ENCODE data around the gene GH1.
"Not testable (repeated sequence)": the region's sequence is repeated elsewhere in the genome, so short reads cannot be mapped to it uniquely, and the experiment has no call there.

GH1 gene

DNA sequence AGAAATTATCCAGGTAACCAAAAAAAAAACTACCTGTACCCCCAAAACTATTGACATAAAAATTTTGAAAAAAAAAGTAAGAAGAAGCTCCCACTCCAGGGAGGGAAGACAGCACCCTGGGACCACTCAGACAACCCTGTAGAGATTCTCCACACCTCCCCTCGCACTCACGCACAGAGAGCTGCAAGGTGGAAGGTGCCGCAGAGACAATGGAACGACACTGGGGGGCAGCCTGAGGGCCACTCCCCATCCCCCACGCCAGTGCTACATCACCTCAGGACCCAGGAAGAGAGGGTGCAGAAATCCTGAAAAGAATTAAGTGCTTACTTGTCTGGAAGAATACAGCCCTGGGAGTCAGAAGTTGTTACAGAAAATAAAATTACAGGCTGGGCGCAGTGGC is 18.7 kb upstream of the GH1 start:
- H3K27ac Mint-ChIP-seq, result no peak overlapping the region
- peaks cover 3% of the 10 kb centered on the region for H3K4me1 Mint-ChIP-seq (ENCODE audit: low read depth)
- H3K27me3 Mint-ChIP-seq, result no peaks in the 10 kb centered on the region

DNA sequence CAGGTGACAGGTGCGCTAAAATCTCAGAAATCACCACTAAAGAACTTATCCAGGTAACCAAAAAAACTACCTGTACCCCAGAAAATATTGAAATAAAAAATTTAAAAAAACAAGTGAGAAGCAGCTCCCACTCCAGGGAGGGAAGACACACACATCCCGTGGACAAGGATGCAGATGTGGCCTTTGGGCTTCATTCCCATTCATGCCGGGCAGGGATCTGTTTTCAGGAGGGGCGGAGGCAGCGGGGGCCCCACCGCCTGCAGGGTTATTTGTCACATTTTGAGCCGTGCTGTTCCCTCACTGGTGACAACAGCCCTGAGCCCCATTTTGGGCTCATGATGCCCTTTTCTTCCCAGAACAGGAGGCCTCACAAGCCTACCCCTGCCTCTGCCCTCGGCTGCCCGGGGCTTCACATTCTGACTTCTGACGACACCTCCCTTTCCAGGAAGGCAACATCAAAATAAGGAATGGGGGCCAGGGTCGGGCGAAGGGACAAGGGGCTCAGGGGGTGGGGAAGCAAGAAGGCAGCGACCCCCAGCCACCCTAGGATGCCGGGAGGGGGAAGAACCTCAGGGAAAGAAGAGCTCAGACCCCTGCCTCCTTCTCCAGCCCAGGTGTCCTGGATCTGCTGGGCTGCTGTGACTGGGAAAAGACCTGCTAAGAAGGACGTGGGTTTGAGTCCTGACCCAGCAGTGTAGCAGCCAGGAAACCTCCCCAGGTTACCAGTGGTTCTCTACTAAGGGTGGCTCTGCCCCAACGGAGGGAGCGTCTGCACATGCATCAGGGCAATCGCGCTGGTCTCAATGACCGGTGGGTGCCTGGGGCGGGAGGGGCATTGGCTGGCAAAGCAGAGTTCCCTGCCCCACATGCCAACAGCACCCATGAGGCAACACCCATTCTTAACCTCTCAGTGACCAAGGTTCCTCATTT is 15.8 kb upstream of the GH1 start:
- no peaks in the 10 kb centered on the region for H3K27me3 Mint-ChIP-seq
- no peaks in the 10 kb centered on the region for H3K9me3 Mint-ChIP-seq (ENCODE audit: low read depth)
- no peaks in the 10 kb centered on the region for H3K36me3 Mint-ChIP-seq
- H3K4me1 Mint-ChIP-seq (ENCODE audit: low read depth), result peaks cover 17% of the 10 kb centered on the region
- H3K4me3 Mint-ChIP-seq, result no peak overlapping the region
- H3K27ac Mint-ChIP-seq, result no peak overlapping the region

More for the DNA sequence above, 18.7 kb upstream of the GH1 start:
- no peak overlapping the region for H3K4me3 Mint-ChIP-seq
- no peaks in the 10 kb centered on the region for H3K9me3 Mint-ChIP-seq (ENCODE audit: low read depth)
- no peaks in the 10 kb centered on the region for H3K36me3 Mint-ChIP-seq

DNA sequence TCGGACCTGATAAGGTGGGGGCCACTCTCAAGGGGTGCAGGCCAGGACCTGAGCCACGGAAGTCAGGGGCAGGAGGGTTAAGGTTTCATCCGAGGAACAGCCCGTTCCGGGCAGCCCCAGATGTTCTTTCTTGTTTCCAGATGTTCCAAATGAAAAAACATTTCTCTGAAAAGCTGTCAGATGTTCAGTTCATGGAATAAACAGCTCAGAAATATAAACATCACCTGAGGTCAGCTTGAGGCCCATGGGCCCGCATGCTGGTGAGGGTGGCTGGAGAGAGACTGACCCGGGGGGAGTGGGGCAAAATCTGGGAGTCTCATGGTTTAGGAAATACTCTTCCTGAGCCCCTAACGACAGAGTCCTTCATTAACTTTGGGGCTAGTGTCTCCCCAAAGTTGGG is 15.0 kb upstream of the GH1 start:
- Mint-ChIP-seq H3K27ac (no peak overlapping the region), H3K36me3 (no peaks in the 10 kb centered on the region), H3K4me3 (no peak overlapping the region), H3K4me1 (ENCODE audit: low read depth) (peaks cover 17% of the 10 kb centered on the region), H3K9me3 (ENCODE audit: low read depth) (no peaks in the 10 kb centered on the region), H3K27me3 (no peaks in the 10 kb centered on the region)

DNA sequence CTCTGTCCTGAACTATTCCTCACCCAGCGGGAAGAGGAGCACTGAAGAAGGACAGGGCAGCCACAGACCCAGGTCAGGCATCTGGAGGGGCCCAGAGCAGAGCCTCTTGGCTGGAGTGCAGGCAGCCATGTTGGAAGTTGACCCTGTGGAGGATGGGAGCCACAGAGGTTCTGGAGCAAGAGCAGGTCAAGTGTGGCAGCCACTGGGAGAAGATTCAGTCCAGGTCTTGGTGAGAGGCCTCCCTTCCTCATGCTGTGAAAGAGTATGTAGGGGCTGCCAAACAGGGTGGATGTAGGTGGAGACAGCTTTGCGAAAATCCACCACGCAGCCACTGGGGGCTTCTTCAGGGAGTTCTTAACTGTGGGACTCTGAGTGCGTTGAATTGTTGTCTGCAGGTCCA is 14.1 kb upstream of the GH1 start:
- Mint-ChIP-seq H3K9me3 (ENCODE audit: low read depth) (no peaks in the 10 kb centered on the region), H3K4me3 (peak overlapping the region; percentile 94), H3K36me3 (no peaks in the 10 kb centered on the region), H3K4me1 (ENCODE audit: low read depth) (peaks cover 17% of the 10 kb centered on the region), H3K27ac (peak overlapping the region; percentile 46), H3K27me3 (no peaks in the 10 kb centered on the region)

DNA sequence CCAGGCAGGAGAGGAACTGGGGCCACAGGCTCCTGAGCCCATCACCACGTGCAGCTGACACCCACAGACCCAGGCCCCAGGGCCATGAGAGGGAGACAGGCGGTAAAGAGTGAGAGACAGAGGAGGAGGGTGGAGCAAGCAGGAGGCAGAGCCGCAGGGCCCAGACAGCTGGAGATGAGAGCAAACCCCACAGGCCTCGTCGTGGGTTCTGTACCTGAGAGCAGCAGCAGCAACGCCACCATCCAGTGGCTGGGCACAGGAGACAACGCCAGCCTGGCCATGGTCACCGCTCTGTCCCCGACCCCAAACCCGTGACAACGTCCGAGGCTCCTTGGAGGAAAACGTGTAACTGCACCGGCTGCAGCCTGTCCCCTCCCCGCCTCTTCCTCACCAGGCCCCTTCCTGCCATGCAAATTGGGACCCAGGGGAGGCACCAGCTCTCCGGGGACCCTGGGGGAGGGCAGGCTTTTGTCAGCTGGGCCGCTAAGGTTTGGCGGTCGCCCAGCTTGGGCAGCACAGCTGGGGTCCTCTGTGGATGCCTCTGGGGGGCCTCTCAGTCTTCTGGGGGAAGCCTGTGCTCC is 13.4 kb upstream of the GH1 start, which contains the start of gene CD79B:
CD79B (minus strand) TSS at position 351 of the 581 bp plus-strand sequence; CDS start at position 281, 70 bp downstream.
- H3K4me1 Mint-ChIP-seq (ENCODE audit: low read depth), result peaks cover 17% of the 10 kb centered on the region
- H3K27ac Mint-ChIP-seq, result peak within 1 kb of the TSS; percentile 92
- H3K9me3 Mint-ChIP-seq (ENCODE audit: low read depth), result no peaks in the 10 kb centered on the region
- no peaks in the 10 kb centered on the region for H3K27me3 Mint-ChIP-seq
- H3K36me3 Mint-ChIP-seq, result no peaks in the 10 kb centered on the region
- peak within 1 kb of the TSS; percentile 94 for H3K4me3 Mint-ChIP-seq

DNA sequence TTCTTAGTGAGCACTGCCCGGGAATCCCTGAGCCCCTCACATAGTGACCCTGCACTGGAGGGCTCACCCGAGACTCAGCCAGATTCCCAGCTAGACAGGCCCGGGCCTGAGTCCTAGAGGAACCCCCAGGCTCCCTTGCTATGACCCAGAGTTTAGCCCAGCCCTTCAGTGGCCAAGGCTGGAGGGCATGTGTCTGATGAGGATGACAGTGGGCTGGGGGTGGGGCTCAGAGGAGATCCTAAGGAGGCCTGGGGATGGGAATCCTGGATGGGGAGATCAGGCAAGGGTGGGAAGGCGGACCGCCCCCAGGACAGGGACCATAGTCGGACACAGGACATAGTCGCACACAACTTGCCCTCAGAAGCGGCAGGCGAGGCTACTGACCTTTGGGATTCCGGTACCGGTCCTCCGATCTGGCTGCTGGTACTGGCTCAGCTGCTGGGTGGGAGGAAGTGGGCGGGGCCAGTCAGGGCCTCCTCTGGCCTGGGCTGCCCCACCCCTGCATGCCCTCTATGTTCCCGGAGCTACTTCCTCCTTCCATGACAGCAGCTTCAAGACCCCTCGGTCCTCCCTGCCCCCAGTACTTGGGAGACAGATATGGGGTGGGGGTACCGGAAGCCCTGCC is 12.4 kb upstream of the GH1 start:
- peak overlapping the region; percentile 92 for H3K27ac Mint-ChIP-seq
- H3K4me1 Mint-ChIP-seq (ENCODE audit: low read depth), result peaks cover 17% of the 10 kb centered on the region

DNA sequence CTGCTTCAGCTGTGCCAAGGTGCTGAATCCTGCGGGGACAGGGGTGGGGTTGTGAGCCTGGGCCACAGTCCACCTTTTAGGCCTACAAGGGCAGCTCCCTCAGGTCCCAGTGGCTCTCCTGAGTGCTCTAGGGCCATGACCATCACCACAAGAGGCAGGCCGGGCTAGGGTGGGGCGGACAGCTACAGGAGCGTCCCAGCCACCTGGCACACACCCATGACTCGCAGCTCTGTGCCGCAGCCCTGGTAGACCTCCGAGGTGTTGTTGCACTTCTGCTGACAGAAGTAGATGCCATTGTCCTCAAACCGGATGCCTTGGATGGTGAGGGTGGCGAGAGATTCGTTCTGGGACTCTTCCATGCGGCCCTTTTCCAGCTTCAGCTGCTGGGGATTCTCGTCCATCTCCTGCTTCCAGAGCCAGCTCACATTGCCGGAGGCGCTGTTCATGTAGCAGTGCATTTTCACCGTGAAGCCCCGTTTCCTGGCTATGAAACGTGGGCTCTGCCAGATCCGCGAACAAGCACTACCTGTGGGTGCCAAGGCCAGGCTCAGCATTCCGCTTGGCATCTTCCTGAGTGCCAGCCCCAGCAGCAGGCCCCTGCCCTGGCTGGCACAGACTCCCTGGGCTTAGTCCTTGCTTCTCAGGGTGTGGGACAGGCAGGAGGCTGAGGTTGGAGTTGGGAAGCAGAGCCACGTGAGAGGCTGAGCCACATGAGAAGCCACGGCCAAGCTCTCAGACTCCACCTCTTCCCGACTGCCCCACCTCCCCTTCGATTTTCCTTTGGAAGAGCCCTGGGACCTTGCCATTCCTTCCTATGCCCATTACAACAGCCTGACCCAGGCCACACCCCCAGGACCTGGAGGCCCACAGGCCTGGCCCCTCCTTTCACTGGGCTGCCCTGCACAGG is 11.5 kb upstream of the GH1 start:
- Mint-ChIP-seq H3K9me3 (ENCODE audit: low read depth) (no peaks in the 10 kb centered on the region), H3K27me3 (no peaks in the 10 kb centered on the region), H3K36me3 (no peaks in the 10 kb centered on the region), H3K4me3 (peak overlapping the region; percentile 32), H3K27ac (no peak overlapping the region), H3K4me1 (ENCODE audit: low read depth) (peaks cover 17% of the 10 kb centered on the region)

More for the DNA sequence above, 12.4 kb upstream of the GH1 start:
- Mint-ChIP-seq H3K9me3 (ENCODE audit: low read depth) (no peaks in the 10 kb centered on the region), H3K36me3 (no peaks in the 10 kb centered on the region), H3K27me3 (no peaks in the 10 kb centered on the region), H3K4me3 (peak overlapping the region; percentile 94)

DNA sequence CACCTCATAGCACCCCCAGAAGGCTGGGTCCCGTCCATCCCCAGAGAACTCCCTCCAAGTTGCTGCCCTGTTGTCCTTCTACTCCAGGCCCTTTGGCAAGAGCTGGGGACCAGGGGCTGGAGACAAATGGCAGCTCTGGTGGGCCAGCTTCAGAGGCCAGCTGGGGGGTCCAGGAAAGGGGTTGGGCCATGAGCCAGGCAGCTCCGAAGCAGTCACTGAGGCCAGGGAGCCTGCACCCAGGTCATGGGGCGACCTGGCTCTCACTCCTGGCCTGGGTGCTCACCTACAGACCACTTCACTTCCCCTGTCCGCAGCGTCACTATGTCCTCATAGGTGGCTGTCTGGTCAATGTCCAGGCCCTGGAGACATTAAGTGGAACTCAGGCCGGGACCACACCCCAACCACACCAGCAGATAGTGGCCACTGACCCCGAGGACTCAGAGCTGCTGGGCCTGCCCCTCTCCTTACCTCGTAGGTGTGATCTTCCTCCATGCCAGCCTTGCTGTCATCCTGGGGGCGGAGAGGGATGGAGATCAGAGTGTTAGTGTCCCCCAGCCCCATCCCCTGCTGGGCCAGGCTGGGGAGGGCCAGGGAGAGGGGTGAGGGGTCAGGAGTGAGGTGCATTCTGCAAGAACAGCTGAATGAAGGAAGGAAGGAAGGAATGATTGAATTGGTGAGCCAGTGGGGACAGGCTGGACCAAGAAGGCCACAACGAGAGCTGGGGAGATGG is 10.5 kb upstream of the GH1 start:
- H3K4me3 Mint-ChIP-seq, result peak overlapping the region; percentile 31
- no peaks in the 10 kb centered on the region for H3K27me3 Mint-ChIP-seq
- H3K36me3 Mint-ChIP-seq, result no peaks in the 10 kb centered on the region
- peaks cover 17% of the 10 kb centered on the region for H3K4me1 Mint-ChIP-seq (ENCODE audit: low read depth)
- H3K27ac Mint-ChIP-seq, result no peak overlapping the region
- no peaks in the 10 kb centered on the region for H3K9me3 Mint-ChIP-seq (ENCODE audit: low read depth)

DNA sequence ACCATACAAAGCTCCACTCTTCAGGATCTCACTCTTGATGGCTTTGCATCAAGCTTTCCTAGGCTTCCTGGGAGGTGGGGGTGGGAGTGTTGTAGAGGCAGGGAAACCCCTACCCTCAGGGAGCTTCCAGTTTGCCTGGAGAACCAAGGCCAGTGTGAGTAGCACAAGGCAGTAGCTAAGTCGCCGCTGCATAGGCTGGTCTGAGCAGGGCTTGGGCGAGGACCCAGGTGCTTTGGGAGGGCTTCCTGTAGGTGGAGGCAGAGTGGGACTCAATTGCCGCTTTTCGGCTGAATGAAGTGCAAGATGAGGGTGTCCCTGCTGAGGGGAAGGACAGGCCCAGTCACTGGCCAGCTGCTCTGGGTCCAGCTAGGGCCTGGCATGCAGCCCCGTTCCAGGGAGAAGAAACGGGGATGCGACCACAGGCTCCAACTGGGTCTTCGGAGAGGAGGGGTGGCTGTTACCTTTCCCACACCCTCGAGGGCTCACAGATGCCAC is 9.6 kb upstream of the GH1 start:
- peaks cover 17% of the 10 kb centered on the region for H3K4me1 Mint-ChIP-seq (ENCODE audit: low read depth)

DNA sequence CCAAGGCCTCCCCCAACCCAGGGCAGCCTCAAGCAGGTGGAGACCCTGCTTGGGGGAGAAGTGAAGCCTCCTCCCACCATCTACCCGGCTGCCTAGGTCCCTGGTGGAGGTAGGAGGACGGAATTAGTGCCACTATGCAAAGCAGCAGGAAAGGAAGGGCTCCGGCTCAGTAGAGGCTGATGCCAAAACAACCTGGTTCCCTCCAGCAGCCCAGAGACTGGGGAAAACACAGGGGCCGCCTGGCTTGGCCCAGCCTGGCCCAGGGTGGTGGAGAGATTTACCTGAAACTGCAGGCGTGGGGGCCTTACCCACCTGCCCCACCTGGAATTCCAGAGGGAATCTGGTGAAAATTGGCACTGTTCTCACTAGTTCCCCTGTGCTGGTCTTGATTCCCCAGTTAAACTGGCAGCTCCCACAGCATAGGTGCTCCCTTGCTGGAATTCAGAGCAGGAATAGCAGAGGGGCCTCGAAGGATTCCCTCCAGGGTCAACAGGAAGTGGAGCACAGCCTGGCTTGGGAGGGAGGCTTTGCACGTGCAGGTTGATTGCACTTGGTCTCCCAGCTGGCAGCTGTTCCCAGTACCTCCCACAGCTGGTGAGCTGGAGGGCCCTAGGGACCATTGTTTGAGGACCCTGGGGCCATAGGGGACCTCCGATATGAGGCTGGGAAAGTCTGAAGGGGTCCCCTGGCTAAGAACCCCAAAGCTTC is 9.0 kb upstream of the GH1 start:
- no peak overlapping the region for H3K4me3 Mint-ChIP-seq
- no peaks in the 10 kb centered on the region for H3K36me3 Mint-ChIP-seq
- H3K27ac Mint-ChIP-seq, result no peak overlapping the region
- H3K9me3 Mint-ChIP-seq (ENCODE audit: low read depth), result no peaks in the 10 kb centered on the region
- no peaks in the 10 kb centered on the region for H3K27me3 Mint-ChIP-seq
- peaks cover 16% of the 10 kb centered on the region for H3K4me1 Mint-ChIP-seq (ENCODE audit: low read depth)

More for the DNA sequence above, 9.6 kb upstream of the GH1 start:
- Mint-ChIP-seq H3K9me3 (ENCODE audit: low read depth) (no peaks in the 10 kb centered on the region), H3K27ac (no peak overlapping the region), H3K4me3 (no peak overlapping the region), H3K27me3 (no peaks in the 10 kb centered on the region), H3K36me3 (no peaks in the 10 kb centered on the region)

DNA sequence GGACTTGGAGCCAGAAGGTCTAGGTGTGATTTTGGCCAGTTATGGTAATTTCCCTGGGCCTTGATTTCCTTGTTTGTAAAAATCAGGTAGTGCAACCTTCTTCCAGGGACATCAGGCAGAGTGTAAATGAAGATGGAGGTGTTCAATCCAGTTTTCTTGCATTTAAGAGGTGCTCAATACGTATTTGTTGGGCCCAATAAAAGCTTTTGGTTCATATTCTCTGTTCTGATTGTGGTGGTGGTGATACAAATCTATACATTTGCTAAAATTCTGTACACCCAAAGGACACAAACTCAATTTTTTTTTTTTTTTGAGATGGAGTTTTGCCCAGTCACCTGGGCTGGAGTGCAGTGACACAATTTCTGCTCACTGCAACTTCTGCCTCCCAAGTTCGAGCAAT is 7.5 kb upstream of the GH1 start:
- H3K27me3 Mint-ChIP-seq, result no peaks in the 10 kb centered on the region
- H3K27ac Mint-ChIP-seq, result no peak overlapping the region
- peaks cover 6% of the 10 kb centered on the region for H3K4me1 Mint-ChIP-seq (ENCODE audit: low read depth)
- no peaks in the 10 kb centered on the region for H3K36me3 Mint-ChIP-seq
- H3K4me3 Mint-ChIP-seq, result no peak overlapping the region
- no peaks in the 10 kb centered on the region for H3K9me3 Mint-ChIP-seq (ENCODE audit: low read depth)

DNA sequence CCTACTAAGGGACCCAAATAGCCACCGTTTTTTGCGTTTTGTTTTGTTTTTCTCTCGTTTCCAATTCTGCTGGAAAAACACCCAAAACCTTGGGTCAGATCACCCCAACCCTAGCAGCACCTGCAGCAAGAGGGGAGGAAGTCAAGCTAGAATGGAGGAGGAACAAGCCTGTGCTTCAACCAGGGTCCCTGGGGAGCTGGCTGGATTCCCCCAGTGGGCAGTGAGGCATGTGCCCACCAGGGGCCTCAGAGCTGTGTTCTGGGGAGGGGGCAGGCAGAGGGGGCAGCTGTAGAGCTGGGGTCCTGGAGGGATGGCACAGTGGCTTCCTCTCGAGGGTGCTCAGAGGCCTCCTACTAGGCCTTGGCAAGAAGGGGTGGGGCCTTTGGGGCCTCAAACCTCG is 7.0 kb upstream of the GH1 start:
- peaks cover 1% of the 10 kb centered on the region for H3K4me1 Mint-ChIP-seq (ENCODE audit: low read depth)
- no peak overlapping the region for H3K27ac Mint-ChIP-seq
- H3K36me3 Mint-ChIP-seq, result no peaks in the 10 kb centered on the region
- H3K9me3 Mint-ChIP-seq (ENCODE audit: low read depth), result no peaks in the 10 kb centered on the region
- H3K4me3 Mint-ChIP-seq, result no peak overlapping the region
- H3K27me3 Mint-ChIP-seq, result no peaks in the 10 kb centered on the region

DNA sequence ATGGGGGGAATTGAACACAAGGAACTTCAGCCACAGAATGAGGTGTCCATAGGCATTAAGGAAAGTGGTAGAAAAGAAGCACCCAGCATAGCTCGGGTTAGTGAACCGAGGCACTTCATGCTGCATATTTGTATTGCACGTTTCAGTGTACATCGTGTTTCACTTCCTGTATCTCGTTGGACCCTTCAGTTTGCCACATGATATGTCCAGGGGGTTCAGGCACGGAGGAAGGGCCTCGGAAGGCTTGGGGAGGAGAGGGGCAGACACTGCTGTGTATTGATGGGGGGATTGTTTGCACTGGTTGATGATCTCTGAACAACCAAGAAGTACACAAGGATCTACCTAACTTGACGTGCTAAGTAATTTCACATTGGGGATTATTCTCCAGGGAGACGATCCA is 3.8 kb upstream of the GH1 start:
- not testable (repeated sequence) for H3K4me3 Mint-ChIP-seq; H3K4me1 Mint-ChIP-seq (ENCODE audit: low read depth); H3K27me3 Mint-ChIP-seq; H3K27ac Mint-ChIP-seq; H3K36me3 Mint-ChIP-seq; H3K9me3 Mint-ChIP-seq (ENCODE audit: low read depth)

Data from activated naive CD8-positive, alpha-beta T cell (primary cell).